Suppressor macrophage treated with lipopolysaccharide for 4 hours (primary cell): Measurements from ENCODE around the gene ZFAND2A.
"Not testable (repeated sequence)": the region's sequence is repeated elsewhere in the genome, so short reads cannot be mapped to it uniquely, and the experiment has no call there.

ENCODE experiments used
- DNase-seq: peaks from one replicate; pipeline ENCODE4 v3.0.0-alpha.2; 2020

ZFAND2A gene

DNA sequence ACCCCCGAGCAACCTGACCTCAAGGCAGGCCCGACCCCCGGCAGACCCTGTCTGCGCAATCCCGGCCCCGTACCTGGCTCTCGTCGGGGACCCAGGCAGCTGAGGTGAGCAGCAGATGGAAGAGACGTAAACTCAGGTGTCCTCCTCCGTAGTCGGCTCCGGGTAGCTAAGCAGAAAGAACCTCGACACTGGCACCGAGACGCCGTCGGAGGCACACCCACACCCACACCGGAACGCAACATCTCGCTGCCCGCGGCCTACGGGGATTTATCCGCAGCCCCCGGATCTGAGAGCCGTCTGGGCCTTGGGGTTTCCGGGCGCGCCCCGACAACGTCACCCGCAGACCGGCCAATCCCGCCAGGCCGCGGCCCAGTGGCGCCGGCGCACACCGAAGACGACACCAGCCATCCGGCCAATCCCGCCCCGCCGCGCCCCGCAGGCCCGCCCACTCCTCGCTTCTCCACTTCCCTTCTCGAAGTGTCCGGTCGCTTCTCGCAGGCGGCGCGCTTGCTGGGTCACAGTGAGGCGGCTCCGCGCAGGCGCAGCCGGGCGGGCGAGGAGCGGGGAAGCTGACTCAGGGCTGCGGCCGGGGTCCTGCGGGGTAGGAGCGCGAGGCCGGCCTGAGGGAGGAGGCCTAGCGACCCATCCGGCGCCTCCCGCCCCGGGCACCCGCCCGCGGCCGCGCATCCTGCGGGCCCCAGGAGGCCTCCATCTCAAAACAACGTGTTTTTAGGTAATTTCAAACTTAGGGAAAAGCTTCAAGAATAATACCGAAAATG lies at the start of gene ZFAND2A:
ZFAND2A (minus strand) TSS at position 306 of the 779 bp plus-strand sequence. CDS start 1,984 bp downstream, outside the sequence.
- peak; percentile 99 for DNase-seq

GRCh38 chr7:1209097-1209496 lies 49.1 kb upstream of the ZFAND2A start:
- no peak for DNase-seq

DNA sequence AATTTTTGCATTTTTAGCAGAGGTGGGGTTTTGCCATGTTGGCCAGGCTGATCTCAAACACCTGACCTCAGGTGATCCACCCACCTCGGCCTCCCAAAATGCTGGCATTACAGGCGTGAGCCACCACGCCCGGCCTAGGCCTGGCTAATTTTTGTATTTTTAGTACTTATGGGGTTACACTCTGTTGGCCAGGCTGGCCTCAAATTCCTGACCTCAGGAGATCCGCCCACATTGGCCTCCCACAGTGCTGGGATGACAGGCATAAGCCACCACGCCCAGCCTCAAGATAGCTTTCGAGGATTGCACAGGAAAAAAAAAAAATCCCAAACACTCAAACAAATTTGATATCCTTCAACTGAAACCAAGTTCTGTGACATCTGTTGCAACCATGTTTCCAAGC lies 45.7 kb upstream of the ZFAND2A start:
- DNase-seq = not testable (repeated sequence)

DNA sequence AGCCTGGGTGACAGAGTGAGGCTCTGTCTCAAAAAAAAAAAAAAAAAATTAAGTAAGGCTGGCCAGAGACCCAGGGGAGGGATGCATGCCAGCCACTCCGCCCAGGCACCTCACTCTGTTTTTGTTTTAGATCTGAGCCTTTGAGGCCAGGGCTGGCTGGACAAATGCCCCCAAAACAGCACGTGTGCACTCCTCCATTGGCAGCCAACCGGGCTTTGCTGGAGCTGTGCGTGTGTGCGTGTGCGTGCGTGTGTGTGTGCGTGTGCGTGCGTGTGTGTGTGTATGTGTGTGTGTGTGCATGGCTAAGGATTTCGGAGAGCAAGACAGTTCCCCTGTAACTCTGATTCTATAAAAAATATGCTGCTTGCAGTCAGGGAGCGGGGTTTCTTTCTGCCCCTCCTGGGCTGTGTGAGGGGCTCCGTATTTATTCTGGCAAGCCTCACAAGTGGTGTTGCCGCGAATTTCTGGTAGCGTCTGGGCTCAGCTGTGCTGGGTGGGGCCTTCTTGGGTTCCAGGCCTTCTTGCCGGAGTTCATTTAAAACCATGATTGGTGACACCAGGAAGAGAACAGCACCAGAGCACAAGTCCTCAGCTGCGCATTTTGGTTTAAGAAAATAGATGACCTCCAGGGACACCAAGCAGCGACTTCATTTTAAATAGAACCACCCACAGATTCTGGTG lies 44.6 kb upstream of the ZFAND2A start:
- DNase-seq = no peak

- DNase-seq = not testable (repeated sequence)
Observed at GRCh38 chr7:1202914-1203313, 42.9 kb upstream of the ZFAND2A start.

DNA sequence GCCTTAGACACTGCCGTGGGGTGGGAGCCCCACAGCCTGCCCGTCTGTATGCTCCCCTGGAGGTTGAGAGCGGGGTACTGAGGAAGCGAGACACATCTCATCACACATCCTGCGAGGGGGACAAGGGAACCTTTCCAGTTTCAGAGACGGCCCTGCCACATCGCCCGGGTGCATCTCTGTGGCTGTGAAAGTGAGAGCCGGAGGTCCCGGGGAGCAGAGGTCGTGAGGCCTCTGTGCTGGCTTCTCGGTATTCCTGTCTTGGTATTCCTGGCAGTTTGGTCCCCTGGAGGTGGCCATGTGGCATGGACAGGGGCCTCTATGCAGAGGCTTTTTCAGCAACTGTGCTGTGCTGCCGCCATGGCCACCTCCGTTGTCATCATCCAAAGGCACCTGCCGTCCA lies 41.9 kb upstream of the ZFAND2A start:
- no peak for DNase-seq

DNA sequence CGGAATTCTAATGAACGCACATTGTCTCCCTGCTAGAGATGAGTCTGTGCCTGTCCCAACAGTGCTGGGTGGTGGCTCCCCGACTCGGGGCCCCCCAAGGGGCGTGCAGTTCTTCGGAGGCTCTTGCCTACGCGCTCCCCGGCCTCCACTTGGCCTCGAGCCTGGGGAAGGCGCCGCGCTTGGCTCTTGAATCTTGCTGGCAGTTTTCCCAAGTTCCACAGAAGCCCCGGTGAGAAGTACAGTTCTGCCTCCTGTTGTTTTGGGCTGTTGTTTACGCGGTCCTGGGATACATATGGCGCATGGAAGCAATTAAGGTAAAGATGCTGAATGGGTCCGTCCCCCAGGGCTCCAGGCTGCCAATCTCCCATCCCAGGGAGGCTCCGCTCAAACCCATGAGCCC lies 40.0 kb upstream of the ZFAND2A start:
- DNase-seq = no peak

DNA sequence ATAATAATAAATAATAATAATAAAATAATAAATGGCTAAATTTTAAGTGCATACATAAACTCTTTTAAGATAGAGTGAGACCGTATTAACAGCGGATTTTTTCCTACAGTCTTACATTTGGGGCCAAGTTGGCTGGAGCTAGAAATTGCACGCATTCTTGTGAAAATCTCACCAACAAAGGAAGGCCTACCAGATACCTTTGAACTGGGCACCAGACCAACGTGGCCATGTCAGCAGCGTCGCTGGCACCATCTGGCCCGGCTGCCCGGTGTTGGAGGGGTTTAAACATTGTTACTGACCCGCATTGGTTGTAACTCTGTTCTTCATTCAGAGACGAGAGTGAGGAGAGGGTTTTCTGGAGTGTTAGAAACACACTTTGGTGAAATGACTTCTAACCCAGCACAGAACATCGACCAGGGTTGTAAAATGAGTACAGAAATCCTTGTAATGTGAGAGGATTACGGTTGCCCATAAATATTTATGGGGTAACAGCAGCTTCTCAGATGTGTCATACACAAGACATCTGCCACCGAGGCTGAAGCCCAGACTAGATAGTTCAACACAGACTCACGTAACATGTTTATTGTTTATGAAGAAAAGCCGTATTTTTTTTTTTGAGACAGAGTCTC lies 38.1 kb upstream of the ZFAND2A start:
- DNase-seq = no peak

DNA sequence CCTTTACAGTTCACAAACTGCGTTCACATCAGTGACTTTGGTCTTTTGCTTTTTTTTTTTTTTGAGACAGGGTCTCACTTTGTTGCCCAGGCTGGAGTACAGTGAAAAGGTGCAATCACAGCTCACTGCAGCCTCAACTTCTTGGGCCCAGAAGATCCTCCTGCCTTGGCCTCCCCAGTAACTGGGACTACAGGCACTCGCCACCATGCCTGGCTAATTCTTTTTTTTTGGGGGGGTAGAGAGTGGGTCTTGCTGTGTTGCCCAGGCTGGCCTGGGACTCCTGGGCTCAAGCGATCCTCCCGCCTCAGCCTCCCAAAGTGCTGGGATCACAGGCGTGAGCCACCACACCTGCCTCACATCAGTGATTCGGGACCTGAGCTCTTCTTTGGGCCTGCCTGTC lies 37.0 kb upstream of the ZFAND2A start:
- no peak for DNase-seq

- not testable (repeated sequence) for DNase-seq
Observed at GRCh38 chr7:1196441-1196840, 36.4 kb upstream of the ZFAND2A start.

GRCh38 chr7:1193593-1194424 lies 33.8 kb upstream of the ZFAND2A start:
- peak; percentile 63 for DNase-seq

DNA sequence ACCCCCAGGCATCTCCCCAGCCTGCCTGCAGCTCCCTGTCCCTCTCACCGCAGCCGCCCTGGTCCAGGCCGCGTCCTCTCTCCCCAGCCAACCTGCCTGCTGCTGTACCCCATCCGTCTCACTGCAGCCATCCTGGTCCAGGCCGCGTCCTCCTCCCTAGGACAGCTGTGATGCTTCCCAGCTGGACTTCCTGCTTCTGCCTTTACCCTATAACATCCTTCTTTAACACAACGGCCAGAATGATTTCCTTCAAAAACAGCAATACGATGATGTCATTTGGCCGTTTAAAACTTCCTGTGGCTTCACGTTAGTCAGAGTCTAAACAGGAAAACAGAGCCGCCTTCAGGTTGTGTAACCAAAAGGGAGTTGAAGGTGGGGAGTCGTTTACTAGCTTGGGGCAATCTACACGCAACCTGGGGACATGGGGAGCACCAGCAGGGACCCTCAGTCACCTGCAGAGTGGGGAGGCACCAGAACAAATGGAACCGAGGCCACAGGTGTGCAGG lies 32.2 kb upstream of the ZFAND2A start:
- DNase-seq = peak; percentile 81

DNA sequence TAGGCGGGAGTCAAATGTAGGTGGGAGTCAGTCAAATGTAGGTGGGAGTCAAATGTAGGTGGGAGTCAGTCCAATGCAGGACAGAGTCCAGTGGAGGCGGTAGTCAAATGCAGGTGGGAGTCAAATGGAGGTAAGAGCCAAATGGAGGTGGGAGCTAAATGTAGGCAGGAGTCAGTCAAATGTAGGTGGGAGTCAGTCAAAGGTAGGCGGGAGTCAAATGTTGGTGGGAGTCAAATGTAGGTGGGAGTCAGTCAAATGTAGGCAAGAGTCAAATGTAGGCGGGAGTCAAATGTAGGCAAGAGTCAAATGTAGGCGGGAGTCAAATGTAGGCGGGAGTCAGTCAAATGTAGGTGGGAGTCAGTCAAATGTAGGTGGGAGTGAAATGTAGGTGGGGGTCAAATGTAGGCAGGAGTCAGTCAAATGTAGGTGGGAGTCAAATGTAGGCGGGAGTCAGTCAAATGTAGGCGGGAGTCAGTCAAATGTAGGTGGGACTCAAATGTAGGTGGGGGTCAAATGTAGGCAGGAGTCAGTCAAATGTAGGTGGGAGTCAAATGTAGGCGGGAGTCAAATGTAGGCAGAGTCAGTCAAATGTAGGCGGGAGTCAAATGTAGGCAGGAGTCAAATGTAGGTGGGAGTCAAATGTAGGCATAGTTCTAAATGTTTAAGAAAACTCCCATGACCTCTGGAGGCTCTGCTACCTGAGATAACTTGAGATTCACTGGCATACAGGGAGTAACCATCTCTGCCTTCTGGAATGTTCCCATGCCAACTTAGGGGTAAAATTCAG lies 30.2 kb upstream of the ZFAND2A start:
- no peak for DNase-seq

GRCh38 chr7:1188720-1189294 lies 28.8 kb upstream of the ZFAND2A start:
- DNase-seq = no peak

- DNase-seq = no peak
Observed at GRCh38 chr7:1187127-1187526, 27.1 kb upstream of the ZFAND2A start.

GRCh38 chr7:1181640-1182039 lies 21.6 kb upstream of the ZFAND2A start:
- peak; percentile 36 for DNase-seq

- no peak for DNase-seq
Observed at GRCh38 chr7:1181031-1181430, 21.0 kb upstream of the ZFAND2A start.

- DNase-seq = peak; percentile 76
Observed at GRCh38 chr7:1176891-1177373, 16.9 kb upstream of the ZFAND2A start.

GRCh38 chr7:1175967-1176851 lies 16.2 kb upstream of the ZFAND2A start:
- DNase-seq = peak; percentile 84

- no peak for DNase-seq
Observed at GRCh38 chr7:1175597-1175966, 15.6 kb upstream of the ZFAND2A start.
